ENCODE data around the gene ADCYAP1R1. TPM values are rescaled to one million over a fixed set of nuclear protein-coding genes. Genes with fewer than 3 reads are reported as not detected.

ADCYAP1R1 gene
- total RNA-seq, 1 experiment from 2014 or later = not detected

DNA sequence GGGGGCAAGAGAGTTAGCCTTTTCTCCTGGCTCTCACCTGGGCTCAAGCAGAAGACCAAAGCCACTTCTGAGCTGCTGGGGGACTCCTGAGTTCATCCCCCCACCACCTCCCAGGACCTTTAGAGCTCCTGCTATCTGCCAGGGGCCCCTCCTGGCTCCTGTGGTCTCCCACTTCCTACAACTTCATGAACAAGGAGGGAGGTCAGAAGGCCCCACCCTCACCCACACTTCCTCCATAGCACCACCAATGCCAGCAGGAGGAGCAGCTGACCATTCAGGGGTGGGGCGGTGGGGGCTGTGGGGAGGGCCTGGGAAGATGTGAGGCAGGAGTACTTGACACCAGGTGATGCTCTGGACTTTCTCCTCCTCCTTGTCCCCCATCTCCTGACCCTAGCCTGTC is 32.6 kb upstream of the ADCYAP1R1 start:
- Histone ChIP-seq H3F3A (ENCODE audit: insufficient read depth, low read depth) (no peaks in the 10 kb centered on the region), H3K9me2 (ENCODE audit: insufficient read depth) (no peaks in the 10 kb centered on the region), H3K4me1 (replicated peaks; ENCODE audit: insufficient read depth) (no peaks in the 10 kb centered on the region), H3K4me3 (no peak overlapping the region), H3K4me2 (no peak overlapping the region), H3K36me3 (ENCODE audit: low read depth) (no peaks in the 10 kb centered on the region), H3K79me2 (ENCODE audit: low read depth) (no peaks in the 10 kb centered on the region), H2AFZ (no peak overlapping the region), H3K27me3 (ENCODE audit: insufficient read depth, low read depth) (peaks cover 71% of the 10 kb centered on the region), H3K27ac (no peak overlapping the region), H3K9me3 (ENCODE audit: insufficient read depth, low read depth) (no peaks in the 10 kb centered on the region), H4K20me1 (ENCODE audit: insufficient read depth) (no peaks in the 10 kb centered on the region)
- DNase-seq = no peak
- intact Hi-C loops (cut with micrococcal nuclease; ENCODE audit: unreplicated experiment) = no loop called here
- no TSS peak for BruUV-seq (replicated peaks)
- POLR2A ChIA-PET (ENCODE audit: unreplicated experiment) = no interaction called here
- no peak for TF ChIP-seq EZH2 (IDR thresholded peaks at IDR 0.05; ENCODE audit: low read depth)
- TF ChIP-seq, protein P1, sequence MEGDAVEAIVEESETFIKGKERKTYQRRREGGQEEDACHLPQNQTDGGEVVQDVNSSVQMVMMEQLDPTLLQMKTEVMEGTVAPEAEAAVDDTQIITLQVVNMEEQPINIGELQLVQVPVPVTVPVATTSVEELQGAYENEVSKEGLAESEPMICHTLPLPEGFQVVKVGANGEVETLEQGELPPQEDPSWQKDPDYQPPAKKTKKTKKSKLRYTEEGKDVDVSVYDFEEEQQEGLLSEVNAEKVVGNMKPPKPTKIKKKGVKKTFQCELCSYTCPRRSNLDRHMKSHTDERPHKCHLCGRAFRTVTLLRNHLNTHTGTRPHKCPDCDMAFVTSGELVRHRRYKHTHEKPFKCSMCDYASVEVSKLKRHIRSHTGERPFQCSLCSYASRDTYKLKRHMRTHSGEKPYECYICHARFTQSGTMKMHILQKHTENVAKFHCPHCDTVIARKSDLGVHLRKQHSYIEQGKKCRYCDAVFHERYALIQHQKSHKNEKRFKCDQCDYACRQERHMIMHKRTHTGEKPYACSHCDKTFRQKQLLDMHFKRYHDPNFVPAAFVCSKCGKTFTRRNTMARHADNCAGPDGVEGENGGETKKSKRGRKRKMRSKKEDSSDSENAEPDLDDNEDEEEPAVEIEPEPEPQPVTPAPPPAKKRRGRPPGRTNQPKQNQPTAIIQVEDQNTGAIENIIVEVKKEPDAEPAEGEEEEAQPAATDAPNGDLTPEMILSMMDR (conservative IDR thresholded peaks at IDR 0.05) = no peak
- CTCF ChIA-PET = no interaction called here

DNA sequence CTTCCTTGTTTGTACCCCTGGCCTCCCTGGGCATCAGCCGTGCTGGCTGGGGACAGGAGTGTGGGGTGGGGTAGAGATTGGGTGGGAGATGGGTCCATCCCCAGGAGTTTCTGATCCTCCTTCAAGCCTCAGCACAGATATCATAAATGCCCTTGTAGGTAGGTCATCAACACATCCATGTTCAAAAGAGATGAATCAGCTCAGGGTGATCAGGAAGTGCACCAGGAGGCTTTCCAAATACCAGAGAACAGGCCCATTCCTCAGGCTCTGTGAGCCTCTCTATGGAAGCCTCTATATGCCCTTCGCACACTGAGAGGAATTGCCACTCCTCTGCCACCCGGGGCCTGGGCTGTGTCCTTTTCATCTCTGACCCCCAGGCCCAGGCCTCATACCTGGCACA is 31.9 kb upstream of the ADCYAP1R1 start:
- Histone ChIP-seq H3K9me3 (ENCODE audit: insufficient read depth, low read depth) (no peaks in the 10 kb centered on the region), H3K4me2 (no peak overlapping the region), H3K36me3 (ENCODE audit: low read depth) (no peaks in the 10 kb centered on the region), H3K4me3 (no peak overlapping the region), H3K27me3 (ENCODE audit: insufficient read depth, low read depth) (peaks cover 70% of the 10 kb centered on the region), H2AFZ (no peak overlapping the region), H3F3A (ENCODE audit: insufficient read depth, low read depth) (no peaks in the 10 kb centered on the region), H3K79me2 (ENCODE audit: low read depth) (no peaks in the 10 kb centered on the region), H4K20me1 (ENCODE audit: insufficient read depth) (no peaks in the 10 kb centered on the region), H3K27ac (no peak overlapping the region), H3K9me2 (ENCODE audit: insufficient read depth) (no peaks in the 10 kb centered on the region), H3K4me1 (replicated peaks; ENCODE audit: insufficient read depth) (no peaks in the 10 kb centered on the region)
- ChIA-PET CTCF (no interaction called here), POLR2A (ENCODE audit: unreplicated experiment) (no interaction called here)
- no TSS peak for BruUV-seq (replicated peaks)
- TF ChIP-seq, protein P1 (conservative IDR thresholded peaks at IDR 0.05) = no peak
- no peak for TF ChIP-seq EZH2 (IDR thresholded peaks at IDR 0.05; ENCODE audit: low read depth)
- intact Hi-C loops (cut with micrococcal nuclease; ENCODE audit: unreplicated experiment) = no loop called here
- DNase-seq = no peak

DNA sequence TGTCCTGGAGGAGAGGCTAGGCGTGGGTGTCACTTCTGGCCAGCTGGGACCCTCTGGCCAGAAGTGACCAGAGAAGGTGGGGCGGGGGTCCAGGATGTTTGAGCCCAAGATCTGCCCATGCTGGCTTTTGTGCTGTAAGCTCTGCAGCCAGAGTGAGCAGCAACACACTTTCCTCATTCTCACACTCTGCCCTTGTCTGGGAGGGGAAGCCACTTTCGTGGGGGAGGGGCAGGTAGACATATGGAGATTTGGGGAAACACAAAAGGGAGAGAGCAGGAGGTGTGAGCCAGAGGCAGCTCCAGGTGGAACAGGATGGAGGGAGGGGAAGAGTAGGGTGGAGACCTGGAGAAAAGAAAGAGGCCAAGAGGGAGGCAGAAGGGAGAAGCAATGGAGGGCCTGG is 31.5 kb upstream of the ADCYAP1R1 start:
- H3K4me1 ChIP-seq (replicated peaks; ENCODE audit: insufficient read depth) = no peaks in the 10 kb centered on the region
- no TSS peak for BruUV-seq (replicated peaks)
- no peaks in the 10 kb centered on the region for H3K36me3 ChIP-seq (ENCODE audit: low read depth)
- H4K20me1 ChIP-seq (ENCODE audit: insufficient read depth) = no peaks in the 10 kb centered on the region
- H3K79me2 ChIP-seq (ENCODE audit: low read depth) = no peaks in the 10 kb centered on the region
- no peak overlapping the region for H3K4me2 ChIP-seq
- POLR2A ChIA-PET (ENCODE audit: unreplicated experiment) = no interaction called here
- no peaks in the 10 kb centered on the region for H3K9me3 ChIP-seq (ENCODE audit: insufficient read depth, low read depth)
- H3K27me3 ChIP-seq (ENCODE audit: insufficient read depth, low read depth) = peaks cover 70% of the 10 kb centered on the region
- no peaks in the 10 kb centered on the region for H3F3A ChIP-seq (ENCODE audit: insufficient read depth, low read depth)
- DNase-seq = no peak
- CTCF ChIA-PET = no interaction called here
- TF ChIP-seq, protein P1 (conservative IDR thresholded peaks at IDR 0.05) = no peak
- TF ChIP-seq EZH2 (IDR thresholded peaks at IDR 0.05; ENCODE audit: low read depth) = no peak
- no peaks in the 10 kb centered on the region for H3K9me2 ChIP-seq (ENCODE audit: insufficient read depth)
- no peak overlapping the region for H3K27ac ChIP-seq
- H2AFZ ChIP-seq = no peak overlapping the region
- intact Hi-C loops (cut with micrococcal nuclease; ENCODE audit: unreplicated experiment) = no loop called here
- no peak overlapping the region for H3K4me3 ChIP-seq

Measured in PC-9 (cell line).